GM13977 (cell line): ENCODE results near the gene CDH23.

Source experiments
- DNase-seq: peaks from one replicate; pipeline ENCODE4 v3.0.0; 2012; ENCODE audit warnings: low spot score
- in situ Hi-C: fragments of 300-500 bp; cut with MboI; formaldehyde crosslinking; loops from one replicate; pipeline ENCODE4 v1.12.0; 2022; ENCODE audit warnings: low sequenced_read_pairs, low pct_unique_long_range_greater_than_20kb, mixed read lengths, inconsistent platforms; ENCODE audit not compliant: unreplicated experiment
- TF ChIP-seq, protein P1 (sequence below): IDR thresholded peaks from 2 replicates; pipeline ENCODE4 v1.5.1; 2012; ENCODE audit warnings: mild to moderate bottlenecking, control low read depth; ENCODE audit not compliant: insufficient read depth; ENCODE audit errors: extremely low read depth, missing control alignments

The CDH23 gene

GRCh38 chr10:71610651-71611050, 213.9 kb downstream of the CDH23 start:
- DNase-seq, result no peak
- TF ChIP-seq, protein P1, sequence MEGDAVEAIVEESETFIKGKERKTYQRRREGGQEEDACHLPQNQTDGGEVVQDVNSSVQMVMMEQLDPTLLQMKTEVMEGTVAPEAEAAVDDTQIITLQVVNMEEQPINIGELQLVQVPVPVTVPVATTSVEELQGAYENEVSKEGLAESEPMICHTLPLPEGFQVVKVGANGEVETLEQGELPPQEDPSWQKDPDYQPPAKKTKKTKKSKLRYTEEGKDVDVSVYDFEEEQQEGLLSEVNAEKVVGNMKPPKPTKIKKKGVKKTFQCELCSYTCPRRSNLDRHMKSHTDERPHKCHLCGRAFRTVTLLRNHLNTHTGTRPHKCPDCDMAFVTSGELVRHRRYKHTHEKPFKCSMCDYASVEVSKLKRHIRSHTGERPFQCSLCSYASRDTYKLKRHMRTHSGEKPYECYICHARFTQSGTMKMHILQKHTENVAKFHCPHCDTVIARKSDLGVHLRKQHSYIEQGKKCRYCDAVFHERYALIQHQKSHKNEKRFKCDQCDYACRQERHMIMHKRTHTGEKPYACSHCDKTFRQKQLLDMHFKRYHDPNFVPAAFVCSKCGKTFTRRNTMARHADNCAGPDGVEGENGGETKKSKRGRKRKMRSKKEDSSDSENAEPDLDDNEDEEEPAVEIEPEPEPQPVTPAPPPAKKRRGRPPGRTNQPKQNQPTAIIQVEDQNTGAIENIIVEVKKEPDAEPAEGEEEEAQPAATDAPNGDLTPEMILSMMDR, result no peak
- in situ Hi-C loops, result no loop called here

- in situ Hi-C loops, result no loop called here
Observed at GRCh38 chr10:71611131-71611530, 214.4 kb downstream of the CDH23 start.

GRCh38 chr10:71611709-71612422, 215.1 kb downstream of the CDH23 start:
- TF ChIP-seq, protein P1, result no peak
- DNase-seq, result no peak
- in situ Hi-C loops, result no loop called here

More at GRCh38 chr10:71611131-71611530, 214.4 kb downstream of the CDH23 start:
- TF ChIP-seq, protein P1, result no peak
- no peak for DNase-seq

DNA sequence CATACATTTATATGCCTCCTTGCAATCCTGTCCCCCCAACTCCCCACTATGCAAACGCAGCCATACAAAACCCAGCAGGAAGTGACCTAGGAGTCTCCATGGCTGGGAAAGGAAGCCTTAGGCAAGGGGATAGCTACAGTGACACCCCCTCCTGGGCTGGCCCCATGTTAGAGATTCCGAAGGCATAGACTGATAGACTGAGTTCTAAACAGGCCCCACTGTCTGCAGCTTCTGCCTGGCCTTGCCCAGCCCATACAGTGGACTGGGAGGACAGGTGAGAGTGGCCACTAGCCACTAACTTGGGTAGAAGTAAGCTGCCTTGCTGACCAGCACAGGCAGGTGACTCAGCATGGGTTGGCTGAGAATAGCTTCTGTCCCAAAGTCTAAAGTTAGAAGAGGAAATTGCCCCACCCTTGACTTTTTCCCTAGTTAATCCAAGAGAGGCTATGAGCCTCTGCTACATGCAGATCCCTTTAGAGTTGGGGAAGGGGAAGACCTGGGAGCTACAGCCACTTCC, 216.6 kb downstream of the CDH23 start:
- in situ Hi-C loops, result no loop called here
- DNase-seq, result no peak
- TF ChIP-seq, protein P1, result no peak

- no peak for DNase-seq
- TF ChIP-seq, protein P1, result no peak
- in situ Hi-C loops, result no loop called here
Observed at GRCh38 chr10:71613877-71614276, 217.2 kb downstream of the CDH23 start.

DNA sequence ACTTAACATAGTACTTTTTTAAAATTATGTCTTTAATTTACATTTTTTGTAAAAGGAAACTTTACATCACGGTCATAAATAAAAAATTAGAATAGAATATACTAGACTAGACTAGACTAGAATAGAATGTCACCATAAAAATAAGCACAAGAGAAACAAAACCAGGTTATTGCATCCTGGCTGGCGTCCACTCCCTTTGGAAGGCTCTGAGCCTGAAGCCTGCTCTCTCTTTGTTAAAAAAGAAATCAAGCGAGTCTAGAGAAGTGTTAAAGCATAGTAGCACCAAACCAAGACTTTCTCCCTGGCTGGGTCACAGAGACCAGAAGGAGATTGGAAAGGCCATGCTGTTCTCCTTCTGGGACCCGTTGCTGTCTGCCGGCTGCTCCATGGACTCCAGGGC, 218.2 kb downstream of the CDH23 start:
- TF ChIP-seq, protein P1, result no peak
- no peak for DNase-seq
- in situ Hi-C loops, result no loop called here
